ENCODE data around the gene ZNF3.

Gene ZNF3

DNA sequence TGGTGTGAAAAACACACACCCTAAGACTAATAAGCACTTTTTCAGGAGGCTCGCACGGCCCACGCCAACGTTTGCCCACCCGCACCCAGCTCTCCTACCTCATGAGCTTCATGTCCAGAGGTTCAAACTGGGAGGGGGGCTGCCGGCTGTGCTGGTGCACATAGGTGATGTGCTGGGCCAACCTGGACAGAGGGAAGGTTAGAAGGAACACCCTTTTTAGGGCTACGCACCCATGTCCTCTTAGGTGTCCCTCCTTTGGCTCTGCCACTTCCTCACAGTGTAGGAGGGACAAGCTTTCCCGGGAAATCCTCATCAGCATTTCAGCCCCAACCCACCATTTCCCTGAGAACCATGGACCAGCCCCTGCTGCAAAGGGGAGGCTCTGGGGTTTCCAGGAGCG lies 13.8 kb upstream of the ZNF3 start:
- Histone ChIP-seq H3K36me3 (ENCODE audit: insufficient read depth, low read length) (peaks cover 95% of the 10 kb centered on the region), H4K20me1 (ENCODE audit: insufficient read depth, low read length, poor library complexity, severe bottlenecking) (peaks cover 85% of the 10 kb centered on the region), H3K4me1 (ENCODE audit: insufficient read depth, low read length, poor library complexity, severe bottlenecking) (peaks cover 27% of the 10 kb centered on the region), H3K4me2 (ENCODE audit: low read depth, low read length, poor library complexity, severe bottlenecking) (peak overlapping the region; percentile 14), H3K9me2 (replicated peaks; ENCODE audit: low read depth, low read length) (no peaks in the 10 kb centered on the region), H3K27me3 (ENCODE audit: insufficient read depth, low read length, poor library complexity, severe bottlenecking) (peaks cover 3% of the 10 kb centered on the region), H3F3A (ENCODE audit: low read depth) (peaks cover 26% of the 10 kb centered on the region; the same call in 1 of the 2 replicates), H3K79me2 (ENCODE audit: insufficient read depth, low read length) (peaks cover 76% of the 10 kb centered on the region), H3K9ac (ENCODE audit: low read depth, low read length, poor library complexity, severe bottlenecking) (no peak overlapping the region), H3K9me3 (ENCODE audit: insufficient read depth, low read depth, low read length) (no peaks in the 10 kb centered on the region), H2AFZ (ENCODE audit: low read length) (no peak overlapping the region), H3K4me3 (ENCODE audit: low read length, poor library complexity, severe bottlenecking) (no peak overlapping the region)
- TF ChIP-seq, protein P1, sequence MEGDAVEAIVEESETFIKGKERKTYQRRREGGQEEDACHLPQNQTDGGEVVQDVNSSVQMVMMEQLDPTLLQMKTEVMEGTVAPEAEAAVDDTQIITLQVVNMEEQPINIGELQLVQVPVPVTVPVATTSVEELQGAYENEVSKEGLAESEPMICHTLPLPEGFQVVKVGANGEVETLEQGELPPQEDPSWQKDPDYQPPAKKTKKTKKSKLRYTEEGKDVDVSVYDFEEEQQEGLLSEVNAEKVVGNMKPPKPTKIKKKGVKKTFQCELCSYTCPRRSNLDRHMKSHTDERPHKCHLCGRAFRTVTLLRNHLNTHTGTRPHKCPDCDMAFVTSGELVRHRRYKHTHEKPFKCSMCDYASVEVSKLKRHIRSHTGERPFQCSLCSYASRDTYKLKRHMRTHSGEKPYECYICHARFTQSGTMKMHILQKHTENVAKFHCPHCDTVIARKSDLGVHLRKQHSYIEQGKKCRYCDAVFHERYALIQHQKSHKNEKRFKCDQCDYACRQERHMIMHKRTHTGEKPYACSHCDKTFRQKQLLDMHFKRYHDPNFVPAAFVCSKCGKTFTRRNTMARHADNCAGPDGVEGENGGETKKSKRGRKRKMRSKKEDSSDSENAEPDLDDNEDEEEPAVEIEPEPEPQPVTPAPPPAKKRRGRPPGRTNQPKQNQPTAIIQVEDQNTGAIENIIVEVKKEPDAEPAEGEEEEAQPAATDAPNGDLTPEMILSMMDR (conservative IDR thresholded peaks at IDR 0.05; ENCODE audit: low read length), result no peak
- TF ChIP-seq EZH2phosphoT487 (IDR thresholded peaks at IDR 0.05; ENCODE audit: borderline replicate concordance), result no peak

DNA sequence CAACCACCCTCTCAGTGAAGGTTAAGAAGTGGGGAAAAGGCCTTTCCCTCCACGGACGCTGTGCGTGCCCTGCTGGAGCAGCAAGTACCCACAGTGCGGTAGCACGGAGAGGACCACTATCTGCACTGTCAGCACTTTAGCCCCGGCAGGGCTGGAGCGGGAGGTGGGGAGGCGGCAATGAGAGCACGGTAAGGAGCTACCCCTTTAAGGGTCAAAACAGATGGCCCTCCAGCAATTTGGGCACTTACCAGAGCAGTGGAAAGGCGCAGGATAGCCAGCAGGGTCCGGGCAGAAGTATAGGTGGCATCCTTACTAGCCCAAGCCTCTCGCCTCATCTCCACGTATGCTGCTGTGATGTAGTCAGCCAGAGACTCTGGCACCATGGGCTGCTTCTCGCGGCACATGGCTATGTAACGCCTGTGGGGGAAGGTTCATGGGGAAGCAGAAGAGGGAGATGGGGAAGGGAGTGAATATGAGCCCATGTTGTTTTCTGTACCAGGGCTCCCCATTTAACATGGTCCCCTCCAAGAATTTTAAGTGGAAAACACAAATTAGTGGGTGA lies 12.5 kb upstream of the ZNF3 start:
- peaks cover 22% of the 10 kb centered on the region for H3K4me1 ChIP-seq (ENCODE audit: insufficient read depth, low read length, poor library complexity, severe bottlenecking)
- H3F3A ChIP-seq (ENCODE audit: low read depth), result peaks cover 26% of the 10 kb centered on the region; the same call in 1 of the 2 replicates
- no peak overlapping the region for H2AFZ ChIP-seq (ENCODE audit: low read length)
- no peak overlapping the region for H3K4me2 ChIP-seq (ENCODE audit: low read depth, low read length, poor library complexity, severe bottlenecking)
- H3K9ac ChIP-seq (ENCODE audit: low read depth, low read length, poor library complexity, severe bottlenecking), result no peak overlapping the region
- H4K20me1 ChIP-seq (ENCODE audit: insufficient read depth, low read length, poor library complexity, severe bottlenecking), result peaks cover 72% of the 10 kb centered on the region
- H3K9me3 ChIP-seq (ENCODE audit: insufficient read depth, low read depth, low read length), result no peaks in the 10 kb centered on the region
- H3K27me3 ChIP-seq (ENCODE audit: insufficient read depth, low read length, poor library complexity, severe bottlenecking), result no peaks in the 10 kb centered on the region
- no peaks in the 10 kb centered on the region for H3K9me2 ChIP-seq (replicated peaks; ENCODE audit: low read depth, low read length)
- peaks cover 76% of the 10 kb centered on the region for H3K79me2 ChIP-seq (ENCODE audit: insufficient read depth, low read length)
- peaks cover 83% of the 10 kb centered on the region for H3K36me3 ChIP-seq (ENCODE audit: insufficient read depth, low read length)
- no peak for TF ChIP-seq EZH2phosphoT487 (IDR thresholded peaks at IDR 0.05; ENCODE audit: borderline replicate concordance)
- TF ChIP-seq, protein P1 (conservative IDR thresholded peaks at IDR 0.05; ENCODE audit: low read length), result no peak
- no peak overlapping the region for H3K4me3 ChIP-seq (ENCODE audit: low read length, poor library complexity, severe bottlenecking)

DNA sequence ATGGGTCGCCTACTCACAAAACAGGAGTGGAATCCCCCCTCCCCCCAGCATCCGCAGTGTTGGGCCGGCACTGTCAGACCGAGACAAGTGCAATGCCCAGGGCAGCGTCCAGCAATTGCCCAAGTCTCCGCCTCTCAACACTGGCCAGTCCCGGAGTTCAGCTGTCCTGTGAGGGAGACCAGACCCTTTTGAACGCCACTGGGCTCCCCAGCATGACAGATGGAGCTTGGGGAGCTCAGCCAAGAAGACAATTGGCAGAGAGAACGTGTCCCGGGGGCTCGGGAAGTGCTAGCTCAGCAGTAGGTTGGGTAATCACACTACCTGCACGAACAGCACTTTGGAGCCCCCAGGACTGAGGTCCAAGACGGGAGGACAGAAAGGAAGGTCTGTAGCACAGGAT lies 12.0 kb upstream of the ZNF3 start:
- Histone ChIP-seq H3K9ac (ENCODE audit: low read depth, low read length, poor library complexity, severe bottlenecking) (no peak overlapping the region), H3F3A (ENCODE audit: low read depth) (peaks cover 26% of the 10 kb centered on the region; the same call in 1 of the 2 replicates), H3K4me1 (ENCODE audit: insufficient read depth, low read length, poor library complexity, severe bottlenecking) (peaks cover 21% of the 10 kb centered on the region), H3K9me2 (replicated peaks; ENCODE audit: low read depth, low read length) (no peaks in the 10 kb centered on the region), H3K4me3 (ENCODE audit: low read length, poor library complexity, severe bottlenecking) (no peak overlapping the region), H3K27me3 (ENCODE audit: insufficient read depth, low read length, poor library complexity, severe bottlenecking) (no peaks in the 10 kb centered on the region), H2AFZ (ENCODE audit: low read length) (no peak overlapping the region), H4K20me1 (ENCODE audit: insufficient read depth, low read length, poor library complexity, severe bottlenecking) (peaks cover 67% of the 10 kb centered on the region), H3K79me2 (ENCODE audit: insufficient read depth, low read length) (peaks cover 75% of the 10 kb centered on the region), H3K36me3 (ENCODE audit: insufficient read depth, low read length) (peaks cover 78% of the 10 kb centered on the region), H3K4me2 (ENCODE audit: low read depth, low read length, poor library complexity, severe bottlenecking) (no peak overlapping the region), H3K9me3 (ENCODE audit: insufficient read depth, low read depth, low read length) (no peaks in the 10 kb centered on the region)
- TF ChIP-seq, protein P1 (conservative IDR thresholded peaks at IDR 0.05; ENCODE audit: low read length), result no peak
- TF ChIP-seq EZH2phosphoT487 (IDR thresholded peaks at IDR 0.05; ENCODE audit: borderline replicate concordance), result no peak
